HG03439 (cell line): ENCODE measurements around the gene EXD3.

Experiments
- ATAC-seq: cut with Tn5 transposase; IDR thresholded peaks from one replicate; pipeline ENCODE4 v1.9.1; 2021; ENCODE audit warnings: mild to moderate bottlenecking, moderate library complexity; ENCODE audit not compliant: unreplicated experiment

Gene EXD3

GRCh38 chr9:137434498-137435380 lies 11.8 kb upstream of the EXD3 start:
- no peak for ATAC-seq

DNA sequence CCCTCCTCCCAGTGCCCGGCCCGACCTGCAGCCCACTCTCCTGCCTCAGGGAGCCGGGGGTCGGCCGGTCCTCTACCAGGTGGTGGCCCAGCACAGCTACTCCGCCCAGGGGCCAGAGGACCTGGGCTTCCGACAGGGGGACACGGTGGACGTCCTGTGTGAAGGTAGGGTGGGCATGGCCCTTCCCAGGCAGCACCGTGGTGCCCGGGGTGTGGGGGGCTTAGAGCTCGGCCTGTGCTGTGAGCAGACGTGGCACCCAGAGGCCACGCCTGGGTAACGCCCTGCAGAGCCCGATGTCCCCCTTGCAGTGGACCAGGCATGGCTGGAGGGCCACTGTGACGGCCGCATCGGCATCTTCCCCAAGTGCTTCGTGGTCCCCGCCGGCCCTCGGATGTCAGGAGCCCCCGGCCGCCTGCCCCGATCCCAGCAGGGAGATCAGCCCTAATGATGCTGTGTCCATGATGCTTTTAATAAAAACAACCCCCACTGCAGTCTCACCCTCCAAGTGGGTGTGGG lies 11.0 kb upstream of the EXD3 start:
- ATAC-seq, result no peak

DNA sequence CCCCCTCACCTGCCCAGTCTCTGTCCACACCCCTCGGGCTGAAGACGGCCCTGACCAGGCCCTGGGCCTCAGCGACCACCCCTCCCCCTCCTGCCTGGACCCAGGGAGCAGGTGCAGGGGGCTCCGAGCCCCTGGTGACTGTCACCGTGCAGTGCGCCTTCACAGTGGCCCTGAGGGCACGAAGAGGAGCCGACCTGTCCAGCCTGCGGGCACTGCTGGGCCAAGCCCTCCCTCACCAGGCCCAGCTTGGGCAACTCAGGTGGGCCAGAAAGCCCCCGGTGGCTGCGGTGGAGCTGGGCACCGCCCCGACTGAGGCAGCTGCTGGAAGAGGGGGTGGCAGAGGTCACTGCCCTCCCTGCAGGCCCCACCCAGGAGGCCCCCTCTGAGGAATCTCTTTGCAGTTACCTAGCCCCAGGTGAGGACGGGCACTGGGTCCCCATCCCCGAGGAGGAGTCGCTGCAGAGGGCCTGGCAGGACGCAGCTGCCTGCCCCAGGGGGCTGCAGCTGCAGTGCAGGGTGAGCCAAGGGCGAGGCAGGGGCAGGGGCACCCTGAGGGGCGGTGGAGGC lies 10.5 kb upstream of the EXD3 start:
- ATAC-seq, result no peak

- ATAC-seq, result no peak
Measured at GRCh38 chr9:137432687-137433348, 9.9 kb upstream of the EXD3 start.

GRCh38 chr9:137431416-137431931 lies 8.5 kb upstream of the EXD3 start:
- ATAC-seq, result no peak

DNA sequence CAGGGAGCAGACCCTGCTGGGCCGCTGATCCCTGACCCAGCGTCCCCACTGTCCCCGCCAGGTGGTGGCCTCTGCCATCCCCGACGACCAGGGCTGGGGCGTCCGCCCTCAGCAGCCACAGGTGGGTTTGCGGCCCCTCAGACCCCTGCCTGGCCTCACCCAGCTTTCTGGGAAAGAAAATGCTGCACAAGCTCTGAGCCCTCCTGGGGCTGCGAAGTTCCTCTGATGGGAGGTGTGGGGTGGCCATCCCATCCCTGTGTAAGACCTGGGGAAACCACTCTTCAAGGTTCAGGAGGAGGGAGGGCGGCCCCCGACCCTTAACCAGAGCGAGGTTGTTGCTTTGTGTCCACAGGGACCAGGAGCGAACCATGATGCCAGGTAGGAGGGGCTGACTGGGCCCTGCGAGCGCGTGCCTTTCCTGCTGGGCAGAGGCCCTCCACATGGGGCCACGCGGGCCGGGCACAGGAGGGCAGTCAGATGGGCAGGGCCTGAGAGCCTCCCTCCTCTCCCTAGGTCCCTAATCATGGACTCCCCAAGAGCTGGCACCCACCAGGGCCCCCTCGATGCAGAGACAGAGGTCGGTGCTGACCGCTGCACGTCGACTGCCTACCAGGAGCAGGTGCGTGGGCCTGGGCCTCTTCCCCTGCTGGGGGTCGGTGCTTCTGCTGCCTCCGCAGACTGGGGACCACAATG lies 7.9 kb upstream of the EXD3 start:
- no peak for ATAC-seq

- no peak for ATAC-seq
Measured at GRCh38 chr9:137429974-137430722, 7.2 kb upstream of the EXD3 start.

DNA sequence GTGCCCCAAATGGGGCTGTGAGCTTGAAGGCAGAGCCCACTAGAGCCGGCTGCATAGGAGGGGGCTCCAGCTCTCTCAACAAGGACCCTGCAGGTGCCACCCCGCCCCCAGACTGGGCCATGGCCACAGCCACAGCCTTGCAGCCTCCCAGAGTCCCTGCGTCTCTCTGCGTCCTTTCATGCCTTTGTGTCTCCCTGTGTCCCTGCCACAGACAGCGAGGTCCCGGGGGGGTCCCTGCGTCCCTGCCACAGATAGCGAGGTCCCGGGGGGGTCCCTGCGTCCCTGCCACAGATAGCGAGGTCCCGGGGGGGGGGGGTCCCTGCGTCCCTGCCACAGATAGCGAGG lies 6.6 kb upstream of the EXD3 start:
- ATAC-seq, result no peak

GRCh38 chr9:137428841-137429545 lies 6.0 kb upstream of the EXD3 start:
- ATAC-seq, result no peak

DNA sequence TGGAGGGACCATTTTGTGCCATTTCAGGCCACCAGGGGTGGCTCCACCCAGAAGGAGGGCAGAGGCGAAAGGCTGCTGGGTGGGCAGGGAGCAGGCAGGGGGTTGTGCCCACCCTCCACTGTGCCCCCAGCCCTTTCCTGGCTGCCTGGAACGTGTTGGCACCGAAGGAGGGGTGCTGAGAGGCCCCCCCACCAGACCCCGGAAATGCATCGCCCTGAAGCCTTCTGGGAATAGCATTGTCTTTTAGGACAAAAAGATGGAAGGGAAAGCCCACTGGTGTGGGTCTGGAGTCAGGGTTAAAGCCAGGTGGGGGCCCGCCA lies 5.3 kb upstream of the EXD3 start:
- no peak for ATAC-seq

DNA sequence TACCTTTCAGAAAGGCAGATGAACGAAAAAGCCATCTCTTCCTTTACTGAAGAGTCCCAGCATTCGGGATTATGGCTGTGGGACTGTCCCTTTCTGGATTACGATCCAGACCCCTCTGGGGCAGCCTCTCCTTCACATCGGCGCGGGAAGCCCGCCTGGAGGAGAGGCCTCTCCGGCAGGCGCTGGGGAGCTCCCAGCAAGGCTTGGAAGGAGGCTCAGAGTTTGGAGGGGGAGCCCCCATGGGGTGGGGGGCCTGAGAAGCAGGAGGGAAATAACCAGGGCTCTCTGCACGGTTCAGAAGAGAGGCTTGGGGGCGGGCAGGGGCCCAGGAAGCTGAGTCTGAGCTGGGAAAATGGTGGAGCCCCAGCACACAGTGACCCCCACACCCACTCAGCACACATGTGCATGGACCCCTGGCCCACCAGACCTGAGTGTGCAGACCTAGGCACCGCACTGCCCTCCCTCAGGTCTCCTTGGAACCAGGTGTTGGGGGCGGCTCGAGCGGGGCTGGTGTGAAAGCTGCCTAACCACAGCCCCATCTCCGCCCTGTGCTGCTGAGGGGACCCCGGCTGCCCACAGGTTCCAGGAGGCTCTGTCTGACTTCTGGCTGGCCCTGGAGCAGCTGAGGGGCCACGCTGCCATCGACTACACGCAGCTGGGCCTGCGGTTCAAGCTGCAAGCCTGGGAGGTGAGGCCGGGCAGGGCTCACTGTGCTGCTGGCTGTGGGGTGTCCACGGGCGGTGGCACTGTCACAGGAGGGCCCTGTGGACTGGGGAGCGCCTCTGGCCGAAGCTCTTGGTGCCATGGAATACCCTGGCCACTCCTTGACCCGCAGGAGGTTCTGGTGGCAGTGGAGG lies 4.7 kb upstream of the EXD3 start:
- no peak for ATAC-seq

GRCh38 chr9:137426018-137426681 lies 3.2 kb upstream of the EXD3 start:
- no peak for ATAC-seq

- ATAC-seq, result peak; percentile 35
Measured at GRCh38 chr9:137423514-137424291, 741 bp upstream of the EXD3 start.

- no peak for ATAC-seq
Measured at GRCh38 chr9:137421838-137422603, 941 bp downstream of the EXD3 start.

DNA sequence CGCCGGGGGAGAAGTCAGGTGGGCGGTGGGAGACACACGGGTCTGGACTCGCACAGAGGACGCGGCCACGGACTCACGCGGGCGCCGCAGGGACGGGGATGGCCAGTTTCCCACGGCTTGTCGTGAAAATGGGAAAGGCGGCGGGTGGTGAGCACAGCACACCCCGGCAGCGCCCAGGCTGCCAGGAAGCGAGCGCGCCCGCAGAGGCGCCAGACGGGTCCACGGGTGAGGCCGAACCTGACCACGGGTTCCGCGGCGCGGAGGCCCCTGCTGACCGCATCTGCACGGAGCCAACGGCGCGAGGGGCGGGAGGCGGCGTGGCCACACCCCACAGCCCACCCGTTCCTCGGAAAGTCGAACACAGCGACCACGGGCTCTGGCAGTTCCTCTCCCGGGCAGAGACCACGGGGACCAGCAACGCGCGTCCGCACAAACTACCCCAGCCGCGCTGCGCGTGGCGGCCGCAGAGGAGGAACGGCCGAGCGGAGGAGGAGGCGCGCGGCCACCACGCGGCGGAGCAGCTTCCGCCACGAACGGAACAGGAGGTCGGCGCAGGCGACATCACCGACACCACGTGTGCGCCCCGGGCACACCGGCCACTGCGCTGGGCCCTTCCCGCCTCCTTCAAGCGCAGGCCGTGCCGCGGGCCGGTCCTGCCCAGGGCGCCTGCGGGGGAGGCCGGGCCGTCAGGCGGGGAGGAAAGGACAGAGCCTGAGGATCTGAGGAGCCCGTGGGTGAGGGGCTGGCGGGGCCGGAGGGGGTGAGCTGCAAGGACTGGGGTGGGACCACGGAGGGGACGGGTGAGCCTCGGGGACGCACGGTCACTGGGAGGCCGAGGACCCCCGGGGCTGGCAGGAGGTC lies 5.6 kb downstream of the EXD3 start:
- ATAC-seq, result no peak

DNA sequence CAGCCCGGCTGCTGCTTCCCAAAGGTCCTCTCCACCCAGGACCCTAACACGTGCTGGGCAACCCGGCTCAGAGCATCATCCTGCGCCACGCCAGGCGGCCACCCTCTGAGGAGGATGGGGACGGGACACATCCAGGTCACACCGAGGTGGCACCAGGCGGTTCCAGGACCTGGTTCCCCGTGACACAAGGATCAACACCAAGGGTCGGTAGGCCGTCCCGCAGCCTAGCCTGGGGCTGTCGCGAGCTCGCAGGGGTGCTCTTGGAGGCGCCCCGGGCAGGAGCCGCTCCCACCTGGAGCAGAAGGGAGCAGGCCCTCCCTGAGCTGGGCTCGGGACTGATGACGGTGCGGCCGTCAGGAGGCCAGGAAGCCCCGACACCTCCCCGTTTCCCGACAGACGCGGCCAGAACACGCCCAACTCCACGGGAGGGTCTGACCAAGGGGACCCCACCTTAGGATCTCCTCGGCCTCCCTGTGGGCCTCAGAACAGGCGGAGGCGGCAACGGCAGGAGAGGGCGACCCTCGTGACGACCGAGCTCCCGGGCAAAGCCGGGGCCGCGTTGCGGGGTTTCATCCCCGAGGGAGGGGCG lies 6.3 kb downstream of the EXD3 start:
- ATAC-seq, result no peak
